Fibroblast of lung (primary cell): Measurements from ENCODE around the gene P2RX6. TPM values are rescaled to one million over a fixed set of nuclear protein-coding genes. Genes with fewer than 3 reads are reported as not detected.

Experiments used
- DNase-seq, 2 donors: peaks; one replicate each; pipeline versions ENCODE4 v3.0.0 to v3.0.0-alpha.2; 2010; ENCODE audit warnings: low read depth in 2 of 2
- H2AFZ ChIP-seq: 2 replicates; pipeline ENCODE4 v1.5.1; 2012; ENCODE audit warnings: low read length, control low read depth, inconsistent platforms
- H3K27ac ChIP-seq: 2 replicates; pipeline ENCODE4 v1.5.1; 2011; ENCODE audit warnings: low read length, control low read depth; ENCODE audit not compliant: insufficient read depth
- H3K27me3 ChIP-seq: 2 replicates; pipeline ENCODE4 v1.5.1; 2011; ENCODE audit warnings: mild to moderate bottlenecking, low read length; ENCODE audit not compliant: control insufficient read depth, insufficient read depth
- H3K36me3 ChIP-seq: 2 replicates; pipeline ENCODE4 v1.5.1; 2011; ENCODE audit warnings: low read length; ENCODE audit not compliant: control insufficient read depth, insufficient read depth
- H3K4me1 ChIP-seq: 2 replicates; pipeline ENCODE4 v1.5.1; 2011; ENCODE audit warnings: low read length; ENCODE audit not compliant: control insufficient read depth, insufficient read depth; ENCODE audit errors: extremely low read depth
- H3K4me2 ChIP-seq: 2 replicates; pipeline ENCODE4 v1.5.1; 2011; ENCODE audit warnings: low read length, control low read depth; ENCODE audit not compliant: insufficient read depth; ENCODE audit errors: extremely low read depth
- H3K4me3 ChIP-seq, 4 experiments: fragments of 200-600 bp in 1 of 4; sonication (generic) in 1 of 4; replicated peaks in 1 of 4; 2 replicates each; pipeline ENCODE4 v1.5.1; 2011 to 2016; ENCODE audit warnings: low read length in 4 of 4, low read depth in 3 of 4, mild to moderate bottlenecking in 3 of 4, control low read depth in 2 of 4, inconsistent platforms in 1 of 4, mixed read lengths in 1 of 4; ENCODE audit not compliant: insufficient read depth in 1 of 4; ENCODE audit errors: control extremely low read depth in 1 of 4
- H3K79me2 ChIP-seq: 2 replicates; pipeline ENCODE4 v1.5.1; 2012; ENCODE audit warnings: mild to moderate bottlenecking, low read length, inconsistent platforms; ENCODE audit not compliant: control insufficient read depth, insufficient read depth
- H3K9ac ChIP-seq: 2 replicates; pipeline ENCODE4 v1.5.1; 2011; ENCODE audit warnings: mild to moderate bottlenecking, low read length, control low read depth; ENCODE audit not compliant: insufficient read depth
- H3K9me3 ChIP-seq: 2 replicates; pipeline ENCODE4 v1.5.1; 2012; ENCODE audit warnings: low read depth, low read length; ENCODE audit not compliant: control insufficient read depth, insufficient read depth
- H4K20me1 ChIP-seq: 2 replicates; pipeline ENCODE4 v1.5.1; 2011; ENCODE audit warnings: low read length; ENCODE audit not compliant: control insufficient read depth, insufficient read depth; ENCODE audit errors: extremely low read depth
- EZH2 ChIP-seq: IDR thresholded peaks from 2 replicates; pipeline ENCODE4 v1.5.1; 2012; ENCODE audit warnings: low read length, control low read depth, mild to moderate bottlenecking; ENCODE audit errors: missing control alignments
- polyA plus RNA-seq, 2 donors: library from polyadenylated mRNA; depleted of rRNA in 1 of 2; stranded (reverse) in 1 of 2; unstranded in 1 of 2; fragments of >200 nt; gene quantifications; 2 replicates each; pipeline ENCODE4 v1.2.1, GENCODE V29; 2011 to 2012; ENCODE audit warnings: missing spikeins in 1 of 2
- total RNA-seq: library from RNA; depleted of rRNA; stranded (reverse); fragments of >200 nt; gene quantifications from 2 replicates; pipeline ENCODE4 v1.2.1, GENCODE V29; 2014
- TF ChIP-seq, protein P1 (sequence below), 2 donors: IDR thresholded peaks in 1 of 2; conservative IDR thresholded peaks in 1 of 2; 1 replicate in 1 of 2; 2 replicates in 1 of 2; pipeline ENCODE4 v1.5.1; 2011 to 2012; ENCODE audit warnings: low read length in 2 of 2, control low read depth in 1 of 2, inconsistent platforms in 1 of 2, low read depth in 1 of 2, mild to moderate bottlenecking in 1 of 2

The P2RX6 gene
- total and polyA plus RNA-seq, 2 donors (not counting 1 experiment from before 2014, with no cell fraction given), result 3.6 to 17.8 TPM

GRCh38 chr22:21012446-21013407 lies 2.2 kb upstream of the P2RX6 start:
- TF ChIP-seq EZH2, result no peak
- TF ChIP-seq, protein P1, sequence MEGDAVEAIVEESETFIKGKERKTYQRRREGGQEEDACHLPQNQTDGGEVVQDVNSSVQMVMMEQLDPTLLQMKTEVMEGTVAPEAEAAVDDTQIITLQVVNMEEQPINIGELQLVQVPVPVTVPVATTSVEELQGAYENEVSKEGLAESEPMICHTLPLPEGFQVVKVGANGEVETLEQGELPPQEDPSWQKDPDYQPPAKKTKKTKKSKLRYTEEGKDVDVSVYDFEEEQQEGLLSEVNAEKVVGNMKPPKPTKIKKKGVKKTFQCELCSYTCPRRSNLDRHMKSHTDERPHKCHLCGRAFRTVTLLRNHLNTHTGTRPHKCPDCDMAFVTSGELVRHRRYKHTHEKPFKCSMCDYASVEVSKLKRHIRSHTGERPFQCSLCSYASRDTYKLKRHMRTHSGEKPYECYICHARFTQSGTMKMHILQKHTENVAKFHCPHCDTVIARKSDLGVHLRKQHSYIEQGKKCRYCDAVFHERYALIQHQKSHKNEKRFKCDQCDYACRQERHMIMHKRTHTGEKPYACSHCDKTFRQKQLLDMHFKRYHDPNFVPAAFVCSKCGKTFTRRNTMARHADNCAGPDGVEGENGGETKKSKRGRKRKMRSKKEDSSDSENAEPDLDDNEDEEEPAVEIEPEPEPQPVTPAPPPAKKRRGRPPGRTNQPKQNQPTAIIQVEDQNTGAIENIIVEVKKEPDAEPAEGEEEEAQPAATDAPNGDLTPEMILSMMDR (conservative IDR thresholded peaks at IDR 0.05 in 1 of 2, IDR thresholded peaks at IDR 0.05 in 1 of 2; ENCODE audit: low read depth in 1 of 2, low read length in 2 of 2), result no peak
- no peak overlapping the region for H3K9ac ChIP-seq
- H3K36me3 ChIP-seq, result no peaks in the 10 kb centered on the region
- DNase-seq, result no peak
- no peaks in the 10 kb centered on the region for H3K27me3 ChIP-seq
- no peaks in the 10 kb centered on the region for H3K9me3 ChIP-seq
- H3K79me2 ChIP-seq, result no peaks in the 10 kb centered on the region
- H3K4me1 ChIP-seq, result peaks cover 14% of the 10 kb centered on the region
- no peak overlapping the region for H3K4me3 ChIP-seq
- no peak overlapping the region for H3K27ac ChIP-seq
- no peak overlapping the region for H2AFZ ChIP-seq
- H3K4me2 ChIP-seq, result no peak overlapping the region
- no peaks in the 10 kb centered on the region for H4K20me1 ChIP-seq

- Histone ChIP-seq H3K27me3 (no peaks in the 10 kb centered on the region), H2AFZ (peak overlapping the region; percentile 73), H4K20me1 (no peaks in the 10 kb centered on the region), H3K36me3 (no peaks in the 10 kb centered on the region), H3K9ac (peak overlapping the region; percentile 72), H3K4me1 (peaks cover 14% of the 10 kb centered on the region), H3K4me2 (peak overlapping the region; percentile 99), H3K4me3 (peak overlapping the region; percentile 33 to 67 (median 54)), H3K9me3 (no peaks in the 10 kb centered on the region), H3K27ac (peak overlapping the region; percentile 75), H3K79me2 (no peaks in the 10 kb centered on the region)
- no peak for TF ChIP-seq EZH2
- TF ChIP-seq, protein P1 (conservative IDR thresholded peaks at IDR 0.05 in 1 of 2, IDR thresholded peaks at IDR 0.05 in 1 of 2; ENCODE audit: low read depth in 1 of 2, low read length in 2 of 2), result no peak
- no peak for DNase-seq
Measured at GRCh38 chr22:21013657-21014201, 1.2 kb upstream of the P2RX6 start.

DNA sequence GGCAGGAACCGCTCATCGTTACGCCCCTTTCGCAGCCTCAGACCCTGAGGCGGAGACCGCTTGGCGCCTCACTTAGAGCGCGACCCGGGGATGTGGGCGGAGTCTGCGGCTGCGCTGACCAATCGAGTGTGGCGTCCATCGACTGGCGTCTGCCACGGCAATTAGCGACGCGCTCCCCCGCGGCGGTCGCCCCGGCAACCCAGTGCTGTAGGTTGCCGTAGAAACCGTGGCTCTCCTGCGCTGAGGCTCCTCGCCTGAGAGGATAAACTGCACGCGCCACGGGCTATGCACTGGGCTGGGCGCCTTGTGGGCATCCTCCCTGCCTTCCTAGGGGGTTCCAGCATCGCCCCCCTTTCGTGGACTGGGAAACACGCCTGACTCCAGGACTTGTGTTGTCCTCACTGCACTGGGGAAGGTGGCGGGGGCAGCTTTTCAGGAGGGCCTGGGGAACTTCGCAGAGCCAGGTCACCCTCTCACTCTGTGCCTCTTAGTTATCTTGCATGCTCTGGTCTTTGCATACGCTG lies 701 bp upstream of the P2RX6 start:
- H2AFZ ChIP-seq, result peak overlapping the region; percentile 73
- H3K27me3 ChIP-seq, result no peaks in the 10 kb centered on the region
- H3K9me3 ChIP-seq, result no peaks in the 10 kb centered on the region
- no peaks in the 10 kb centered on the region for H3K36me3 ChIP-seq
- H3K4me1 ChIP-seq, result peaks cover 14% of the 10 kb centered on the region
- no peak for TF ChIP-seq EZH2
- TF ChIP-seq, protein P1 (conservative IDR thresholded peaks at IDR 0.05 in 1 of 2, IDR thresholded peaks at IDR 0.05 in 1 of 2; ENCODE audit: low read depth in 1 of 2, low read length in 2 of 2), result no peak
- peak overlapping the region; percentile 72 for H3K9ac ChIP-seq
- H3K27ac ChIP-seq, result peak overlapping the region; percentile 93
- H3K4me3 ChIP-seq, result peak overlapping the region; percentile 33 to 67 (median 54)
- DNase-seq, result peak; percentile 87 to 92
- peak overlapping the region; percentile 99 for H3K4me2 ChIP-seq
- no peaks in the 10 kb centered on the region for H4K20me1 ChIP-seq
- H3K79me2 ChIP-seq, result no peaks in the 10 kb centered on the region
